Ishikawa (cell line): ENCODE measurements around the gene ACTR6.

ENCODE experiments used
- CEBPB ChIP-seq: IDR thresholded peaks from 2 replicates; pipeline ENCODE4 v1.6.1; 2012
- CREB1 ChIP-seq: IDR thresholded peaks from 2 replicates; pipeline ENCODE4 v1.6.1; 2012; ENCODE audit warnings: low read depth
- EGR1 ChIP-seq: IDR thresholded peaks from 2 replicates; pipeline ENCODE4 v1.6.1; 2012
- EP300 ChIP-seq: IDR thresholded peaks from 2 replicates; pipeline ENCODE4 v1.6.1; 2012; ENCODE audit warnings: borderline replicate concordance
- FOXM1 ChIP-seq: IDR thresholded peaks from 2 replicates; pipeline ENCODE4 v1.6.1; 2012; ENCODE audit warnings: low read depth, borderline replicate concordance
- MAX ChIP-seq: IDR thresholded peaks from 2 replicates; pipeline ENCODE4 v1.6.1; 2012
- NFIC ChIP-seq: IDR thresholded peaks from 2 replicates; pipeline ENCODE4 v1.6.1; 2012
- RAD21 ChIP-seq: IDR thresholded peaks from 2 replicates; pipeline ENCODE4 v1.6.1; 2012; ENCODE audit warnings: low read depth
- REST ChIP-seq: IDR thresholded peaks from 2 replicates; pipeline ENCODE4 v1.6.1; 2012; ENCODE audit warnings: low read depth, mild to moderate bottlenecking
- TAF1 ChIP-seq: IDR thresholded peaks from 2 replicates; pipeline ENCODE4 v1.6.1; 2012; ENCODE audit warnings: low read depth, mild to moderate bottlenecking
- TCF12 ChIP-seq: IDR thresholded peaks from 2 replicates; pipeline ENCODE4 v1.6.1; 2012; ENCODE audit warnings: low read depth
- TEAD4 ChIP-seq: IDR thresholded peaks from 2 replicates; pipeline ENCODE4 v1.6.1; 2012
- USF1 ChIP-seq: IDR thresholded peaks from 2 replicates; pipeline ENCODE4 v1.6.1; 2012
- YY1 ChIP-seq: IDR thresholded peaks from 2 replicates; pipeline ENCODE4 v1.6.1; 2012; ENCODE audit warnings: low read depth
- ZBTB7A ChIP-seq: IDR thresholded peaks from 2 replicates; pipeline ENCODE4 v1.6.1; 2012; ENCODE audit warnings: low read depth

ACTR6 gene

GRCh38 chr12:100193085-100193484 is 7.5 kb upstream of the ACTR6 start:
- TF ChIP-seq YY1 (no peak), NFIC (no peak), TCF12 (no peak), CEBPB (no peak), MAX (no peak), EP300 (no peak), EGR1 (no peak), CREB1 (no peak), ZBTB7A (no peak), TAF1 (no peak), TEAD4 (no peak), RAD21 (no peak), USF1 (no peak), FOXM1 (no peak)

GRCh38 chr12:100197486-100197885 is 3.1 kb upstream of the ACTR6 start:
- TF ChIP-seq EP300: no peak
- no peak for TF ChIP-seq TAF1
- no peak for TF ChIP-seq CEBPB
- no peak for TF ChIP-seq YY1
- TF ChIP-seq TCF12: no peak
- no peak for TF ChIP-seq TEAD4
- TF ChIP-seq MAX: no peak
- TF ChIP-seq ZBTB7A: no peak
- TF ChIP-seq REST: no peak
- TF ChIP-seq CREB1: no peak
- no peak for TF ChIP-seq NFIC
- TF ChIP-seq FOXM1: no peak
- TF ChIP-seq RAD21: no peak
- TF ChIP-seq EGR1: no peak
- no peak for TF ChIP-seq USF1

GRCh38 chr12:100199023-100199346 is 1.6 kb upstream of the ACTR6 start:
- TF ChIP-seq TAF1 (no peak), YY1 (no peak), CEBPB (no peak), EGR1 (no peak), ZBTB7A (no peak), CREB1 (no peak), FOXM1 (no peak), TCF12 (no peak), TEAD4 (no peak), USF1 (no peak), RAD21 (no peak), MAX (no peak), REST (no peak), EP300 (no peak), NFIC (no peak)

GRCh38 chr12:100199347-100200149 is 1.1 kb upstream of the ACTR6 start:
- TF ChIP-seq NFIC (peak; percentile 73), RAD21 (no peak; the same call in 1 of the 2 replicates), YY1 (peak; percentile 46), CEBPB (no peak), USF1 (no peak), EGR1 (no peak), TAF1 (peak; percentile 68), EP300 (peak; percentile 51; the same call in 1 of the 2 replicates), FOXM1 (no peak), TEAD4 (peak; percentile 75), TCF12 (peak; percentile 46; the same call in 1 of the 2 replicates), REST (no peak), MAX (peak; percentile 48), ZBTB7A (peak; percentile 66; the same call in 1 of the 2 replicates), CREB1 (no peak)
